ENCODE measurements around the gene HSD17B7.

GRCh38 chr1:162823231-162823630, 32.7 kb downstream of the HSD17B7 start:
- TF ChIP-seq, protein P1, sequence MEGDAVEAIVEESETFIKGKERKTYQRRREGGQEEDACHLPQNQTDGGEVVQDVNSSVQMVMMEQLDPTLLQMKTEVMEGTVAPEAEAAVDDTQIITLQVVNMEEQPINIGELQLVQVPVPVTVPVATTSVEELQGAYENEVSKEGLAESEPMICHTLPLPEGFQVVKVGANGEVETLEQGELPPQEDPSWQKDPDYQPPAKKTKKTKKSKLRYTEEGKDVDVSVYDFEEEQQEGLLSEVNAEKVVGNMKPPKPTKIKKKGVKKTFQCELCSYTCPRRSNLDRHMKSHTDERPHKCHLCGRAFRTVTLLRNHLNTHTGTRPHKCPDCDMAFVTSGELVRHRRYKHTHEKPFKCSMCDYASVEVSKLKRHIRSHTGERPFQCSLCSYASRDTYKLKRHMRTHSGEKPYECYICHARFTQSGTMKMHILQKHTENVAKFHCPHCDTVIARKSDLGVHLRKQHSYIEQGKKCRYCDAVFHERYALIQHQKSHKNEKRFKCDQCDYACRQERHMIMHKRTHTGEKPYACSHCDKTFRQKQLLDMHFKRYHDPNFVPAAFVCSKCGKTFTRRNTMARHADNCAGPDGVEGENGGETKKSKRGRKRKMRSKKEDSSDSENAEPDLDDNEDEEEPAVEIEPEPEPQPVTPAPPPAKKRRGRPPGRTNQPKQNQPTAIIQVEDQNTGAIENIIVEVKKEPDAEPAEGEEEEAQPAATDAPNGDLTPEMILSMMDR (IDR thresholded peaks at IDR 0.05), result no peak
- TF ChIP-seq POLR2AphosphoS5 (IDR thresholded peaks at IDR 0.05) (no peak), POLR2A (IDR thresholded peaks at IDR 0.05) (no peak), EP300 (IDR thresholded peaks at IDR 0.05) (no peak)
